Measurements from ENCODE around the gene DNAJC21. TPM values are rescaled to one million over a fixed set of nuclear protein-coding genes. Genes with fewer than 3 reads are reported as not detected.
"Not testable (repeated sequence)": the region's sequence is repeated elsewhere in the genome, so short reads cannot be mapped to it uniquely, and the experiment has no call there.

DNAJC21 gene
- total RNA-seq, 1 donor, result 32.6 TPM

DNA sequence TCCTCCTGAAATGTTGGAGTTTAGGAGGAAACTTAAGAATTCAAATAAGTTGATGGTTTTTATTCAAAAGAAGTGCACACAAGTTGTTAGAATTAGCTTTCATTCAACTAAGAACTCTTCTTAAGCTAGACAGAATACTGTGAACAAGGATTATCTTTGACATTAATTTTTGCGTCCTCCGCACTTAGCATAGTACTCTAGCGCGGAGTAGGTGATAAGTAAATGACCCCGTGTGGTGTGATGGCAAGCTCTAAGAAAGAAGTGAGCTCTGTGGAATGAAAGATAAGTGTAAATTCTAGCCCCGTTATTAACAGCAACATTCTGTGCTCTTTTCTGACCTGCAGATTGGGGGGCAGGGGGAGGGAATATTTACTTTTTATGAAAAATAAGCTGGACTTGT is 12.8 kb upstream of the DNAJC21 start:
- TF ChIP-seq, protein P1, sequence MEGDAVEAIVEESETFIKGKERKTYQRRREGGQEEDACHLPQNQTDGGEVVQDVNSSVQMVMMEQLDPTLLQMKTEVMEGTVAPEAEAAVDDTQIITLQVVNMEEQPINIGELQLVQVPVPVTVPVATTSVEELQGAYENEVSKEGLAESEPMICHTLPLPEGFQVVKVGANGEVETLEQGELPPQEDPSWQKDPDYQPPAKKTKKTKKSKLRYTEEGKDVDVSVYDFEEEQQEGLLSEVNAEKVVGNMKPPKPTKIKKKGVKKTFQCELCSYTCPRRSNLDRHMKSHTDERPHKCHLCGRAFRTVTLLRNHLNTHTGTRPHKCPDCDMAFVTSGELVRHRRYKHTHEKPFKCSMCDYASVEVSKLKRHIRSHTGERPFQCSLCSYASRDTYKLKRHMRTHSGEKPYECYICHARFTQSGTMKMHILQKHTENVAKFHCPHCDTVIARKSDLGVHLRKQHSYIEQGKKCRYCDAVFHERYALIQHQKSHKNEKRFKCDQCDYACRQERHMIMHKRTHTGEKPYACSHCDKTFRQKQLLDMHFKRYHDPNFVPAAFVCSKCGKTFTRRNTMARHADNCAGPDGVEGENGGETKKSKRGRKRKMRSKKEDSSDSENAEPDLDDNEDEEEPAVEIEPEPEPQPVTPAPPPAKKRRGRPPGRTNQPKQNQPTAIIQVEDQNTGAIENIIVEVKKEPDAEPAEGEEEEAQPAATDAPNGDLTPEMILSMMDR (IDR thresholded peaks at IDR 0.05; ENCODE audit: insufficient read depth, low read length), result no peak
- peak overlapping the region; percentile 98 for H3K4me3 ChIP-seq (ENCODE audit: low read depth, low read length)
- DNase-seq (ENCODE audit: low read depth), result no peak

DNA sequence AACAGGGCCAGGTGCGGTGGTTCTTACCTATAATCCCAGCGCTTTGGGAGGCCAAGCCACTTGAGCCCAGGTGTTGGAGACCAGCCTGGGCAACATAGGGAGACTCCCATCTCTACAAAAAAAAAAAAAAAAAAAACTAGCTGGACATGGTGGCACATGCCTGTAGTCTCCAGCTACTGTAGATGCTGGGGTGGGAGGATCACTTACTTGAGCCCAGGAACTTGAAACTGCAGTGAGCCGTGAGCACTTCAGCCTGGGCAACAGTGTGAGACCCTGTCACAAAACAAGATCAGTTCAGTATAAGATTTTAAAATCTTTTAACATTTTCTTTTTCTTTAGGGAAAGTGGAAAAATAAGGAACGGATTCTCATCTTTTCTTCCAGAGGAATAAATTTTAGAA is 11.3 kb upstream of the DNAJC21 start:
- no peak for DNase-seq (ENCODE audit: low read depth)
- TF ChIP-seq, protein P1 (IDR thresholded peaks at IDR 0.05; ENCODE audit: insufficient read depth, low read length), result no peak
- H3K4me3 ChIP-seq (ENCODE audit: low read depth, low read length), result no peak overlapping the region

DNA sequence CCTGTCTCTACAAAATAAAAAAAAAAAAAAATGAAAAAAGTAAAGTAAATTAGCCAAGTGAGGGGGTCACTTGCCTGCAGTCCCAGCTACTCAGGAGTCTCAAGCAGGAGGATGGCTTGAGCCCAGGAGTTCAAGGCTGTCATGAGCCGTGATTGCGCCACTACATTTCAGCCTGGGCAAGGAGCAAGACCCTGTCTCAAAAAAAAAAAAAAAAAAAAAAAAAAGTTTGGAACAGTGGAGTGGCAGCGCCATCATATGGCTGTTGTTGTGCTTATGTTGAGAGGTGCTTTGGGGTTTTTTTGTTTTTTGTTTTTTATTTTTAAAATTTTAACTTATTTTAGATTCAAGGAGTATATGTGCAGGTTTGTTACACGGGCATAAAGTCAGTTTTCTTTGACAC is 10.3 kb upstream of the DNAJC21 start:
- no peak overlapping the region for H3K4me3 ChIP-seq (ENCODE audit: low read depth, low read length)
- no peak for DNase-seq (ENCODE audit: low read depth)

DNA sequence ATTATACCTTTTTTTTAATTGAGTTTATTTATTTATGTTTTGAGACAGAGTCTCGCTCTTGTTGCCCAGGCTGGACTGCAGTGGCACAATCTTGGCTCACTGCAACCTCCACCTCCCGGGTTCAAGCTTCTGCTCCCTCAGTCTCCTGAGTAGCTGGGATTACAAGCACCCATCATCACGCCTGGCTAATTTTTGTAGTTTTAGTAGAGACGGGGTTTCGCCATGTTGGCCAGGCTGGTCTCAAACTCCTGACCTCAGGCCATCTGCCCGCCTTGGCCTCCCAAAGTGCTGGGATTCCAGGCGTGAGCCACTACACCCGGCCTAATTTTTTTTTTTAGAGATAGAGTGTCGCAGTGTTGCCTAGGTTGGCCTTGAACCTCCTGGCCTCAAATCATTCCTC is 6.1 kb upstream of the DNAJC21 start:
- not testable (repeated sequence) for DNase-seq (ENCODE audit: low read depth); H3K4me3 ChIP-seq (ENCODE audit: low read depth, low read length)

More for the DNA sequence above, 10.3 kb upstream of the DNAJC21 start:
- TF ChIP-seq, protein P1 (IDR thresholded peaks at IDR 0.05; ENCODE audit: insufficient read depth, low read length), result peak; percentile 26

DNA sequence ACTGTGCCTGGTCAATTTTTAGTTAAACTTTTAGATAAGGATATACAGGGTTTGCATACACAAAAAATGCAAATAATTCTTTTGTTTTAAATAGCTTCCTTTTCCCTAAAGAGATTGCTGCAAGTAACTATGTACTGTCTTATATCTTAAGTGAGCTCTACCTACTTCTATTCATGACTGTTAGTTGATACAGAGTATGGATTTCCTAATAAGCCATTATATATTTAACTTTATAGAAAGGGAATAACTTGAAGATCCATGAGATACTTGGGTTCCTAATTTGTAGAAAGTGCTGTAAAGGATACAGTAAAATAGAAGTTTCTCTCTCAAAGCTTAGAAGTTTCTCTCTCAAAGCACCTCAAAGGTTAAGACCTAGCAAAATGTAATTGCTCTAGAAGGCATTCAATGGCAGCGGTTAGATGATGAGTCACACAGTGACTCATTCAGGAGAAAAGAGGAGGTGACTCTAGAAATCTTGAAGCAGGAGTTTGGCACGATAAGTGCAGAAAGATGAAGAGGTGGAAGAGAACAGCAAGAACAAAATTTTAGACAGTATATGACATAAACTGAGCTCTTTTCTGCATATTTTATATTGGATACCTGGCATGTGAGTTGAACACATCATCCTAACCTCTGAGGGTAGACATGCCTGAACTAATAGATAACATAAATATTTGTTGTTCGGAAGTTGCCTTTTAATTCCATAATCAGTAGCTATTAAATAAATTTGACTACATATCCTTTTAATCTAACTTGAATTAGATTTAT is 5.5 kb upstream of the DNAJC21 start:
- TF ChIP-seq, protein P1 (IDR thresholded peaks at IDR 0.05; ENCODE audit: insufficient read depth, low read length), result no peak
- no peak overlapping the region for H3K4me3 ChIP-seq (ENCODE audit: low read depth, low read length)
- peak; percentile 84 for DNase-seq (ENCODE audit: low read depth)

DNA sequence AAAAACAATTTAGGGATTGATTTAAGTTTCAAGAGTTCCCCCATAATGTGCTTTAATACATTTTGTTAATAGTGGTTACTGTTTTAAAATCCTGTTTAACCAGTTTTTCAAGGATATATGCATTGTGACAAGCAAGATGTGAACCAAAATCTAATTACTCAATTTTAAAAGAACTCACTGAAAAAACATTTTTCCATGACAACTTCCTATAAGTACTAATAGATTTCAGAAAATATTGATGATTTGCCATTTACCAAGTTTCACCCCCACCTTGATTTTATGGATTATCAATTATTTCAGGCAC is 4.9 kb upstream of the DNAJC21 start:
- TF ChIP-seq, protein P1 (IDR thresholded peaks at IDR 0.05; ENCODE audit: insufficient read depth, low read length), result no peak
- H3K4me3 ChIP-seq (ENCODE audit: low read depth, low read length), result no peak overlapping the region
- DNase-seq (ENCODE audit: low read depth), result no peak

DNA sequence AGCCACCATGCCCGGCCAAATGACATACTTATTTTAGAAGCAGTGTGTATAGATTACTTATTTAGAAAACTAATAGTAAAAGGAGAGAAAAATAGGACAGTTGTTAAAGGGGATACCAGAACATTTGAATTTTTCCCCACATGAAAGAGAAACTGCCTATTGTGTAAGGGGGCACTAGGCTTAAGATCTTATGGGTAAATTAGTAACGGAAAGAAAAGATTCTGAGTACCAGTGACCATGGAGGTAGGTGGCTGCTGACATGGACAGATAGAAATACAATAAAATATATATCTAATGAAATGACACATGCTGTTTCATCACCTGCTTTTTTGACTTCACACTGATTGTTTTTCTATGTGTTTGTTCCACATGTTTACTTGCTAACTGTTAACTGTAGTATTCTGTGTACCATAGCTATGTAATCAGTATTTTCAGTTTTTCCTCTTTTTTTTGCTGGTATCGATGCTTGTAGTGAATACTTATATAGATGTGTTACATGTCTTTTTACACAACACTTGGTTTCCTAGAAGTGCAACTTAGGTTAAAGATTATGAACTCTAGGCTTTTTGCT is 3.0 kb upstream of the DNAJC21 start:
- H3K4me3 ChIP-seq (ENCODE audit: low read depth, low read length), result no peak overlapping the region
- DNase-seq (ENCODE audit: low read depth), result no peak
- TF ChIP-seq, protein P1 (IDR thresholded peaks at IDR 0.05; ENCODE audit: insufficient read depth, low read length), result no peak
